SK-N-SH treated with all-trans-retinoic acid at 6 μM for 48 hours (cell line): ENCODE measurements around the gene SARDH.

Experiments
- CREB5 ChIP-seq: fragments of 250-450 bp; sonication (Bioruptor Pico); IDR thresholded peaks from 2 replicates; pipeline ENCODE4 v1.5.1; 2020; ENCODE audit warnings: low read depth, mild to moderate bottlenecking, moderate library complexity
- ESRRG ChIP-seq: fragments of 250-450 bp; sonication (Bioruptor Pico); IDR thresholded peaks from 2 replicates; pipeline ENCODE4 v1.6.1; 2021; ENCODE audit warnings: mild to moderate bottlenecking
- SNAI2 ChIP-seq: fragments of 250-450 bp; sonication (Bioruptor Pico); IDR thresholded peaks from 2 replicates; pipeline ENCODE4 v1.5.0; 2020; ENCODE audit warnings: mild to moderate bottlenecking, moderate library complexity
- ZNF70 ChIP-seq: fragments of 450-650 bp; formaldehyde crosslinking; IDR thresholded peaks from 2 replicates; pipeline ENCODE4 v1.5.0; 2020; ENCODE audit warnings: mild to moderate bottlenecking, moderate library complexity
- ZNF8 ChIP-seq: fragments of 450-650 bp; formaldehyde crosslinking; IDR thresholded peaks from 2 replicates; pipeline ENCODE4 v1.5.0; 2020; ENCODE audit warnings: mild to moderate bottlenecking, moderate library complexity

- no peak for TF ChIP-seq CREB5 (CRISPR knock-in tag)
- TF ChIP-seq SNAI2 (CRISPR knock-in tag) = no peak
- no peak for TF ChIP-seq ESRRG (CRISPR knock-in tag)
- TF ChIP-seq ZNF8 (CRISPR knock-in tag) = no peak
- no peak for TF ChIP-seq ZNF70
These were observed 98.0 kb downstream of the SARDH start for GRCh38 chr9:133640160-133640559.
